HL-60 (cell line): ENCODE measurements around the gene GLI3.
A peak's percentile ranks its signal among the peaks of the same experiment; 100 is the strongest.

ENCODE experiments used
- DNase-seq, 2 experiments: peaks; one replicate each; pipeline ENCODE4 v3.0.0-alpha.2; 2010 to 2020; ENCODE audit warnings: low read depth in 1 of 2, low spot score in 1 of 2
- H3K27ac ChIP-seq: fragments of 250-450 bp; sonication (Bioruptor Pico); replicated peaks from 2 replicates; pipeline ENCODE4 v1.5.1; 2020; ENCODE audit warnings: mild to moderate bottlenecking, moderate library complexity
- H3K27me3 ChIP-seq: fragments of 250-450 bp; sonication (Bioruptor Pico); 2 replicates; pipeline ENCODE4 v1.5.1; 2021; ENCODE audit warnings: mild to moderate bottlenecking, moderate library complexity; ENCODE audit not compliant: insufficient read depth, poor library complexity, severe bottlenecking
- H3K4me3 ChIP-seq: replicated peaks from 2 replicates; pipeline ENCODE4 v1.5.1; 2011; ENCODE audit warnings: mild to moderate bottlenecking, control low read depth, low read length; ENCODE audit not compliant: insufficient read depth
- GABPA ChIP-seq: IDR thresholded peaks from 2 replicates; pipeline ENCODE4 v1.6.1; 2012; ENCODE audit warnings: low read depth
- POLR2AphosphoS5 ChIP-seq: IDR thresholded peaks from 2 replicates; pipeline ENCODE4 v1.6.1; 2012; ENCODE audit warnings: low read depth
- SPI1 ChIP-seq: IDR thresholded peaks from 2 replicates; pipeline ENCODE4 v1.6.1; 2012; ENCODE audit warnings: low read depth, mild to moderate bottlenecking, borderline replicate concordance
- TF ChIP-seq, protein P1 (sequence below): IDR thresholded peaks from one replicate; pipeline ENCODE4 v1.5.1; 2011; ENCODE audit warnings: low read length, control low read depth, inconsistent platforms; ENCODE audit not compliant: insufficient read depth
- TF ChIP-seq, protein P2 (sequence below): IDR thresholded peaks from 2 replicates; pipeline ENCODE4 v1.6.1; 2012; ENCODE audit warnings: low read depth; ENCODE audit not compliant: insufficient replicate concordance

Gene GLI3

DNA sequence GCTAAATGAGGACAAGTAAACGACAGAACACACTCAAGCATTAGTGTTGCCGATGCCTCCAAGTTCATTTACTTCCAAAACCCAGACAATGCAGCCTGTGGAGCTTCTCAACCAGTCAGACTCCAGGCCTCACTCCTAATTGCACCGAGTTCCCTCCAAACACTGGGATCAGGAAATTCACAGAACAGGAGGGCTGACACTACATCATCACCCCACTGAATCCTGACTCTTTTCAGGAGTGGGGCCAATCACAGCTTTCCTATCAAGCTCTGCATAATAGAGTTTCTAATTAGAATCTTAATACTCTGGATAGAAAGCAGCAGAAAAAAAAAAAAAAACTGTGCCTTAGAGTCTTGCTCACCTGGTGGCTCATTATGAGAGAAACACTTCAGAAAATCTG, 103.7 kb downstream of the GLI3 start:
- no peak for DNase-seq
- Histone ChIP-seq H3K27ac (no peak overlapping the region), H3K27me3 (no peaks in the 10 kb centered on the region), H3K4me3 (no peak overlapping the region)
- TF ChIP-seq, protein P1, sequence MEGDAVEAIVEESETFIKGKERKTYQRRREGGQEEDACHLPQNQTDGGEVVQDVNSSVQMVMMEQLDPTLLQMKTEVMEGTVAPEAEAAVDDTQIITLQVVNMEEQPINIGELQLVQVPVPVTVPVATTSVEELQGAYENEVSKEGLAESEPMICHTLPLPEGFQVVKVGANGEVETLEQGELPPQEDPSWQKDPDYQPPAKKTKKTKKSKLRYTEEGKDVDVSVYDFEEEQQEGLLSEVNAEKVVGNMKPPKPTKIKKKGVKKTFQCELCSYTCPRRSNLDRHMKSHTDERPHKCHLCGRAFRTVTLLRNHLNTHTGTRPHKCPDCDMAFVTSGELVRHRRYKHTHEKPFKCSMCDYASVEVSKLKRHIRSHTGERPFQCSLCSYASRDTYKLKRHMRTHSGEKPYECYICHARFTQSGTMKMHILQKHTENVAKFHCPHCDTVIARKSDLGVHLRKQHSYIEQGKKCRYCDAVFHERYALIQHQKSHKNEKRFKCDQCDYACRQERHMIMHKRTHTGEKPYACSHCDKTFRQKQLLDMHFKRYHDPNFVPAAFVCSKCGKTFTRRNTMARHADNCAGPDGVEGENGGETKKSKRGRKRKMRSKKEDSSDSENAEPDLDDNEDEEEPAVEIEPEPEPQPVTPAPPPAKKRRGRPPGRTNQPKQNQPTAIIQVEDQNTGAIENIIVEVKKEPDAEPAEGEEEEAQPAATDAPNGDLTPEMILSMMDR, result no peak
- TF ChIP-seq SPI1, result no peak
- TF ChIP-seq POLR2AphosphoS5, result no peak
- TF ChIP-seq, protein P2, sequence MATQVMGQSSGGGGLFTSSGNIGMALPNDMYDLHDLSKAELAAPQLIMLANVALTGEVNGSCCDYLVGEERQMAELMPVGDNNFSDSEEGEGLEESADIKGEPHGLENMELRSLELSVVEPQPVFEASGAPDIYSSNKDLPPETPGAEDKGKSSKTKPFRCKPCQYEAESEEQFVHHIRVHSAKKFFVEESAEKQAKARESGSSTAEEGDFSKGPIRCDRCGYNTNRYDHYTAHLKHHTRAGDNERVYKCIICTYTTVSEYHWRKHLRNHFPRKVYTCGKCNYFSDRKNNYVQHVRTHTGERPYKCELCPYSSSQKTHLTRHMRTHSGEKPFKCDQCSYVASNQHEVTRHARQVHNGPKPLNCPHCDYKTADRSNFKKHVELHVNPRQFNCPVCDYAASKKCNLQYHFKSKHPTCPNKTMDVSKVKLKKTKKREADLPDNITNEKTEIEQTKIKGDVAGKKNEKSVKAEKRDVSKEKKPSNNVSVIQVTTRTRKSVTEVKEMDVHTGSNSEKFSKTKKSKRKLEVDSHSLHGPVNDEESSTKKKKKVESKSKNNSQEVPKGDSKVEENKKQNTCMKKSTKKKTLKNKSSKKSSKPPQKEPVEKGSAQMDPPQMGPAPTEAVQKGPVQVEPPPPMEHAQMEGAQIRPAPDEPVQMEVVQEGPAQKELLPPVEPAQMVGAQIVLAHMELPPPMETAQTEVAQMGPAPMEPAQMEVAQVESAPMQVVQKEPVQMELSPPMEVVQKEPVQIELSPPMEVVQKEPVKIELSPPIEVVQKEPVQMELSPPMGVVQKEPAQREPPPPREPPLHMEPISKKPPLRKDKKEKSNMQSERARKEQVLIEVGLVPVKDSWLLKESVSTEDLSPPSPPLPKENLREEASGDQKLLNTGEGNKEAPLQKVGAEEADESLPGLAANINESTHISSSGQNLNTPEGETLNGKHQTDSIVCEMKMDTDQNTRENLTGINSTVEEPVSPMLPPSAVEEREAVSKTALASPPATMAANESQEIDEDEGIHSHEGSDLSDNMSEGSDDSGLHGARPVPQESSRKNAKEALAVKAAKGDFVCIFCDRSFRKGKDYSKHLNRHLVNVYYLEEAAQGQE, result no peak
- no peak for TF ChIP-seq GABPA

DNA sequence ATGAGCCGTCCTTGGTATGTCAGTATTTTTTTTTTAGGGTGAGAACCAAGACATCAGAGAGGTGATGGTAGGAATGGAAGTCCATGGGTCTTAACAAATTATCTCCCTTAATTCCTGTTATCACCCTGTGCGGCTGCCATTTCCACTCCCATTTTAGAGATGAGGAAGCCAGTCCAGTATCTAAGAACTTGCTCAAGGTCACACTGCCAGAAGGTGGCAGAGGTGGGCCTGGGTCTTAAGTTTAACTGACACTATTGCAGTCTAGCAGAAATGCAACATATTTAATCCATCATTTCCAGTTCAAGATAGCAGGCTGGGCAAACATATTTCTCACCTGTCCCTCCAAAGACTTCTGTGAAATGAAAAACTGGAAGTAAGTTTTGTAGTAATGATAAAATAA, 108.3 kb downstream of the GLI3 start:
- H3K27me3 ChIP-seq, result no peaks in the 10 kb centered on the region
- H3K27ac ChIP-seq, result no peak overlapping the region
- TF ChIP-seq SPI1 (no peak), POLR2AphosphoS5 (no peak), GABPA (no peak)
- TF ChIP-seq, protein P1, result no peak
- TF ChIP-seq, protein P2, result no peak
- no peak overlapping the region for H3K4me3 ChIP-seq
- DNase-seq, result peak in 1 of 2 experiments; percentile 2

DNA sequence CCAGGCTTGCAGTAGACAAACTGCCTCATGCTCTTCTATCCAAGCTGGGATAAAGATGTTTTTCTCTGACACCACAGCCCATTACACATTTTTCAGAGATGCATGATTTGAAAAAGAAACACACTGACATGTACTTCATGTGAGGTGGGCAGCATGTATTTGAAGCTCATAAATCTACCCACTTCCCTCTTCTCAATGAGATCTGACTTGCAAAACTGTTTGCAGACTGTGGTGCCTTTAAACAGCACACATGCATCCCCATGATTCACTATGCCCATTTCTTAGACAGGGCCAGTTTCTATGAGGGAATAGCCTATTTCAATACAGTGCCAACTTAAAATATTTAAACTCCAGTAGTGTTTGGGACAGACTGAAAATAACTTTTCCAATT, 109.8 kb downstream of the GLI3 start:
- no peaks in the 10 kb centered on the region for H3K27me3 ChIP-seq
- TF ChIP-seq SPI1 (0 out of 2 replicates have a peak, but pooled peaks have one; percentile 2), GABPA (no peak)
- DNase-seq, result no peak

DNA sequence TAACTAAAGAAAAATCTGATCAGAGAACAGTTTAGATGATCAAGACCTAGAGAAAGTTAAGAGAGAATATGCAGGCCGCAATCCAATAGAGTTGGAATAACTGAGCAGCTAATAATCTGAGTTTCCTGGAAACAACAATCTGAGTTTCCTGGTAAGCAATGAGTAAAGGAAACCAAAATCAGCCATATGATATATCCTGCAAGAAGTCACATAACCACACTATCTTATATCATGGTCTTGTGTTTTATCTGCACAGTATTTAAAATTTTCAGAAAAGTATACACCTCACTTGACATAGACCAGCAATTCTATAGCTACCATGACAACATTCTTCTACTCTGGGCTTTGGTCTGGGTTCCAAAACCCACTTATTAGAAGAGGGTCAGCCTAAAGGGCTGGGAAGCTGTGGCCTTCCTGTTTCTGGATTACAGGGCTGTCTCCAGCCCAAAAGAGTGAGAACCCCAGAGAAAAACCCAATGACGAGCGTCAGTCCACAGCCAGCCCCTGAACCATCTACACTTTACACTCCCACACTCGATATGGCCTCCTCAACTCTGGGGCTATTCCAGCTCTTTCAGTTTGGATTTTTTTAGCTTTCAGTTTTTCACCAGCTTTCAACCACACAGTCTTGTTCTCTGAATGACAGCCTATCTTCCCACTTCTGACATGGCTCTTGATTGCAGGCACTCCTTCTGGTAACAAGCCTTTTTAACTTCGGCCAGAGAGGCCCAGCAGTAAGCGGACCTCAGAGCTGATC, 110.4 kb downstream of the GLI3 start:
- Histone ChIP-seq H3K27ac (no peak overlapping the region), H3K27me3 (no peaks in the 10 kb centered on the region), H3K4me3 (no peak overlapping the region)
- DNase-seq, result no peak
- TF ChIP-seq, protein P1, result no peak
- TF ChIP-seq SPI1 (no peak), POLR2AphosphoS5 (no peak), GABPA (no peak)
- TF ChIP-seq, protein P2, result no peak

More for the DNA sequence above, 109.8 kb downstream of the GLI3 start:
- no peak overlapping the region for H3K4me3 ChIP-seq
- no peak overlapping the region for H3K27ac ChIP-seq
